IPS DF 6.9 (cell line): ENCODE measurements around the gene XAGE2.
"Not testable (repeated sequence)": the region's sequence is repeated elsewhere in the genome, so short reads cannot be mapped to it uniquely, and the experiment has no call there.

Experiments
- DNase-seq: peaks from one replicate; pipeline ENCODE4 v3.0.0-alpha.2; 2013; ENCODE audit warnings: low read depth, low spot score
- H3K27ac ChIP-seq: one replicate; pipeline ENCODE4 v1.5.1; 2013; ENCODE audit warnings: low read length, control low read depth
- H3K27me3 ChIP-seq: 2 replicates; pipeline ENCODE4 v1.6.1; 2013; ENCODE audit warnings: mild to moderate bottlenecking, low read length; ENCODE audit not compliant: control insufficient read depth, insufficient read depth
- H3K36me3 ChIP-seq: 2 replicates; pipeline ENCODE4 v1.6.1; 2013; ENCODE audit warnings: low read length; ENCODE audit not compliant: control insufficient read depth, insufficient read depth
- H3K4me1 ChIP-seq: 2 replicates; pipeline ENCODE4 v1.6.1; 2013; ENCODE audit warnings: low read length; ENCODE audit not compliant: control insufficient read depth, insufficient read depth
- H3K4me3 ChIP-seq: 2 replicates; pipeline ENCODE4 v1.5.1; 2013; ENCODE audit warnings: mild to moderate bottlenecking, low read length
- H3K9me3 ChIP-seq: 2 replicates; pipeline ENCODE4 v1.6.1; 2013; ENCODE audit warnings: low read length, inconsistent platforms; ENCODE audit not compliant: control insufficient read depth, insufficient read depth
- WGBS: extraction: QIAGEN DNeasy Blood & Tissue Kit; methylation state at CpG from one replicate; pipeline ENCODE4 v1.1.7; 2013; ENCODE audit warnings: mixed read lengths, missing lambda C conversion rate; ENCODE audit not compliant: insufficient read length, insufficient coverage; 5-methylcytosine and 5-hydroxymethylcytosine counted together

XAGE2 gene

GRCh38 chrX:52368368-52369055, at the start of gene XAGE2:
XAGE2 (plus strand) TSS chrX:52369021; CDS start chrX:52370015, 994 bp downstream.
- H3K36me3 ChIP-seq, result no peaks in the 10 kb centered on the region
- no CpG with 5 or more reads among the region's 19 CpGs for WGBS
- DNase-seq, result no peak
- no peak within 1 kb of the TSS for H3K27ac ChIP-seq
- no peaks in the 10 kb centered on the region for H3K4me1 ChIP-seq
- no peak within 1 kb of the TSS for H3K4me3 ChIP-seq
- H3K27me3 ChIP-seq, result no peaks in the 10 kb centered on the region
- H3K9me3 ChIP-seq, result no peaks in the 10 kb centered on the region

GRCh38 chrX:52337410-52337809, 31.4 kb upstream of the XAGE2 start:
- H3K27ac ChIP-seq, result no peak overlapping the region
- H3K4me3 ChIP-seq, result no peak overlapping the region
- no peak for DNase-seq
- H3K36me3 ChIP-seq, result no peaks in the 10 kb centered on the region
- no peaks in the 10 kb centered on the region for H3K9me3 ChIP-seq
- no peaks in the 10 kb centered on the region for H3K27me3 ChIP-seq
- WGBS, result no CpG with 5 or more reads among the region's 4 CpGs
- no peaks in the 10 kb centered on the region for H3K4me1 ChIP-seq

- no peak overlapping the region for H3K27ac ChIP-seq
- no peaks in the 10 kb centered on the region for H3K9me3 ChIP-seq
- DNase-seq, result no peak
- H3K4me1 ChIP-seq, result no peaks in the 10 kb centered on the region
- H3K36me3 ChIP-seq, result no peaks in the 10 kb centered on the region
- H3K27me3 ChIP-seq, result no peaks in the 10 kb centered on the region
- H3K4me3 ChIP-seq, result no peak overlapping the region
These were observed 27.3 kb upstream of the XAGE2 start for GRCh38 chrX:52341493-52341892.

GRCh38 chrX:52343131-52343530, 25.7 kb upstream of the XAGE2 start:
- no CpG with 5 or more reads among the region's 6 CpGs for whole genome bisulfite sequencing
- H3K27ac ChIP-seq, H3K4me1 ChIP-seq, H3K36me3 ChIP-seq, H3K27me3 ChIP-seq, H3K9me3 ChIP-seq, DNase-seq, H3K4me3 ChIP-seq: not testable (repeated sequence)

- H3K4me1 ChIP-seq, H3K9me3 ChIP-seq, H3K36me3 ChIP-seq, H3K4me3 ChIP-seq, H3K27me3 ChIP-seq, H3K27ac ChIP-seq: not testable (repeated sequence)
- DNase-seq, result peak; percentile 18
- WGBS, result no CpG with 5 or more reads among the region's 4 CpGs
These were observed 23.4 kb upstream of the XAGE2 start for GRCh38 chrX:52345402-52345801.

GRCh38 chrX:52346174-52347165, 22.4 kb upstream of the XAGE2 start:
- Histone ChIP-seq H3K27ac (no peak overlapping the region), H3K36me3 (no peaks in the 10 kb centered on the region), H3K9me3 (no peaks in the 10 kb centered on the region), H3K27me3 (no peaks in the 10 kb centered on the region), H3K4me1 (no peaks in the 10 kb centered on the region), H3K4me3 (no peak overlapping the region)
- DNase-seq, result no peak
- no CpG with 5 or more reads among the region's 8 CpGs for WGBS

- no peak for DNase-seq
- no peak overlapping the region for H3K27ac ChIP-seq
- H3K36me3 ChIP-seq, result no peaks in the 10 kb centered on the region
- H3K4me1 ChIP-seq, result no peaks in the 10 kb centered on the region
- H3K4me3 ChIP-seq, result no peak overlapping the region
- no CpG with 5 or more reads among the region's 6 CpGs for WGBS
- H3K27me3 ChIP-seq, result no peaks in the 10 kb centered on the region
- no peaks in the 10 kb centered on the region for H3K9me3 ChIP-seq
These were observed 19.1 kb upstream of the XAGE2 start for GRCh38 chrX:52349681-52350080.

GRCh38 chrX:52352551-52352950, 16.3 kb upstream of the XAGE2 start:
- Histone ChIP-seq H3K9me3 (no peaks in the 10 kb centered on the region), H3K27ac (no peak overlapping the region), H3K4me3 (no peak overlapping the region), H3K27me3 (no peaks in the 10 kb centered on the region), H3K4me1 (no peaks in the 10 kb centered on the region), H3K36me3 (no peaks in the 10 kb centered on the region)
- no peak for DNase-seq
- WGBS, result no CpG with 5 or more reads among the region's 1 CpG

GRCh38 chrX:52353838-52354237, 15.0 kb upstream of the XAGE2 start:
- H3K9me3 ChIP-seq, result no peaks in the 10 kb centered on the region
- H3K4me1 ChIP-seq, result no peaks in the 10 kb centered on the region
- H3K36me3 ChIP-seq, result no peaks in the 10 kb centered on the region
- no peak overlapping the region for H3K27ac ChIP-seq
- H3K27me3 ChIP-seq, result no peaks in the 10 kb centered on the region
- DNase-seq, result no peak
- no peak overlapping the region for H3K4me3 ChIP-seq

- no peak for DNase-seq
- Histone ChIP-seq H3K27me3 (no peaks in the 10 kb centered on the region), H3K9me3 (no peaks in the 10 kb centered on the region), H3K4me3 (no peak overlapping the region), H3K4me1 (no peaks in the 10 kb centered on the region), H3K27ac (no peak overlapping the region), H3K36me3 (no peaks in the 10 kb centered on the region)
These were observed 13.7 kb upstream of the XAGE2 start for GRCh38 chrX:52355108-52355507.
